HepG2 (cell line): Measurements from ENCODE around the gene IRF2. TPM values are rescaled to one million over a fixed set of nuclear protein-coding genes. Genes with fewer than 3 reads are reported as not detected.

Experiments used
- ARID2 ChIP-seq: sonication (generic); formaldehyde crosslinking; IDR thresholded peaks from 2 replicates; pipeline ENCODE4 v1.8.1; 2022; ENCODE audit warnings: mild to moderate bottlenecking, missing genetic modification reagents, borderline replicate concordance
- ATF7 ChIP-seq, 2 experiments: fragments of 450-650 bp in 1 of 2; sonication (generic) in 1 of 2; formaldehyde crosslinking in 1 of 2; IDR thresholded peaks; 2 replicates each; pipeline versions ENCODE4 v1.4.0 to v1.6.1; 2016 to 2020; ENCODE audit warnings: antibody characterized with exemption in 1 of 2, mild to moderate bottlenecking in 1 of 2, missing genetic modification reagents in 1 of 2
- CAMTA2 ChIP-seq: sonication (generic); formaldehyde crosslinking; IDR thresholded peaks from 2 replicates; pipeline ENCODE4 v1.4.0; 2020; ENCODE audit warnings: mild to moderate bottlenecking, missing genetic modification reagents, borderline replicate concordance
- DNMT1 ChIP-seq: sonication (generic); formaldehyde crosslinking; IDR thresholded peaks from 2 replicates; pipeline ENCODE4 v1.5.1; 2020; ENCODE audit warnings: mild to moderate bottlenecking, missing genetic modification reagents
- IKZF1 ChIP-seq: fragments of 450-650 bp; IDR thresholded peaks from 2 replicates; pipeline ENCODE4 v1.7.1; 2016
- MAZ ChIP-seq, 2 experiments: sonication (generic) in 1 of 2; formaldehyde crosslinking in 1 of 2; IDR thresholded peaks; 2 replicates each; pipeline versions ENCODE4 v1.5.0 to v1.6.1; 2012 to 2020; ENCODE audit warnings: low read depth in 2 of 2, mild to moderate bottlenecking in 2 of 2, borderline replicate concordance in 1 of 2, improper control_type of control experiment in 1 of 2, low read length in 1 of 2, missing genetic modification reagents in 1 of 2, moderate library complexity in 1 of 2
- MXI1 ChIP-seq: IDR thresholded peaks from 3 replicates; pipeline ENCODE4 v1.6.1; 2012; ENCODE audit warnings: low read depth, low read length, inconsistent platforms, borderline replicate concordance
- PHF20 ChIP-seq: sonication (generic); formaldehyde crosslinking; IDR thresholded peaks from 2 replicates; pipeline ENCODE4 v1.5.0; 2020; ENCODE audit warnings: mild to moderate bottlenecking, missing genetic modification reagents
- POLR2AphosphoS5 ChIP-seq: IDR thresholded peaks from 2 replicates; pipeline ENCODE4 v1.6.1; 2012; ENCODE audit warnings: low read depth, low read length
- PRMT3 ChIP-seq: sonication (generic); formaldehyde crosslinking; IDR thresholded peaks from 2 replicates; pipeline ENCODE4 v1.8.1; 2022; ENCODE audit warnings: low read depth, mild to moderate bottlenecking, moderate library complexity, missing genetic modification reagents, borderline replicate concordance
- RFX1 ChIP-seq: fragments of 450-650 bp; IDR thresholded peaks from 2 replicates; pipeline ENCODE4 v1.6.1; 2017
- SRSF4 ChIP-seq: fragments of 200-400 bp; formaldehyde crosslinking; IDR thresholded peaks from one replicate; pipeline ENCODE4 v1.6.1; 2018; ENCODE audit warnings: mild to moderate bottlenecking, low read depth, low read length, moderate library complexity; ENCODE audit not compliant: poor library complexity, severe bottlenecking
- ZFP41 ChIP-seq: sonication (generic); formaldehyde crosslinking; IDR thresholded peaks from 2 replicates; pipeline ENCODE4 v1.4.0; 2020; ENCODE audit warnings: mild to moderate bottlenecking, missing genetic modification reagents, borderline replicate concordance
- ZFP90 ChIP-seq: sonication (generic); formaldehyde crosslinking; IDR thresholded peaks from 2 replicates; pipeline ENCODE4 v1.8.0; 2022; ENCODE audit warnings: missing genetic modification reagents, mild to moderate bottlenecking, inconsistent platforms, borderline replicate concordance
- ZNF205 ChIP-seq: IDR thresholded peaks from 2 replicates; pipeline ENCODE4 v1.6.1; 2018; ENCODE audit warnings: missing biosample characterization, missing genetic modification reagents
- ZNF230 ChIP-seq: sonication (generic); formaldehyde crosslinking; IDR thresholded peaks from 2 replicates; pipeline ENCODE4 v1.4.0; 2020; ENCODE audit warnings: mild to moderate bottlenecking, missing genetic modification reagents
- ZNF24 ChIP-seq: fragments of 450-650 bp; IDR thresholded peaks from 2 replicates; pipeline ENCODE4 v1.6.1; 2017; ENCODE audit warnings: antibody characterized with exemption, mild to moderate bottlenecking
- ZNF644 ChIP-seq: IDR thresholded peaks from 2 replicates; pipeline ENCODE4 v1.6.1; 2016; ENCODE audit warnings: low read depth
- ZNF678 ChIP-seq: sonication (generic); formaldehyde crosslinking; IDR thresholded peaks from 2 replicates; pipeline ENCODE4 v1.4.0; 2020; ENCODE audit warnings: mild to moderate bottlenecking, missing genetic modification reagents
- ZNF772 ChIP-seq: sonication (generic); formaldehyde crosslinking; IDR thresholded peaks from 2 replicates; pipeline ENCODE4 v1.5.0; 2020; ENCODE audit warnings: mild to moderate bottlenecking, missing genetic modification reagents
- polyA plus RNA-seq, 8 experiments: library from polyadenylated mRNA; depleted of rRNA in 3 of 8; stranded (reverse) in 7 of 8; unstranded in 1 of 8; fragments of >200 nt; fragmentation: Illumina TruSeq in 4 of 8; extraction: Trizol in 4 of 8; gene quantifications; 2 replicates each; pipeline versions ENCODE4 v1.2.1 to v1.2.3, GENCODE V29; 2011 to 2016; ENCODE audit warnings: low read depth in 4 of 8, missing spikeins in 1 of 8, mixed read lengths in 1 of 8; ENCODE audit not compliant: insufficient read depth in 1 of 8
- total RNA-seq, 5 experiments: library from RNA; depleted of rRNA; stranded (reverse); fragments of >200 nt; fragmentation: Illumina TruSeq; extraction: Trizol; gene quantifications; 2 replicates each; pipeline ENCODE4 v1.2.3, GENCODE V29; 2016; ENCODE audit warnings: low read depth in 1 of 5
- TF ChIP-seq, protein P1 (sequence below): sonication (generic); formaldehyde crosslinking; IDR thresholded peaks from 2 replicates; pipeline ENCODE4 v1.5.1; 2020; ENCODE audit warnings: missing genetic modification reagents, mild to moderate bottlenecking, borderline replicate concordance
- TF ChIP-seq, protein P2 (sequence below): sonication (generic); formaldehyde crosslinking; IDR thresholded peaks from 2 replicates; pipeline ENCODE4 v1.4.0; 2020; ENCODE audit warnings: missing genetic modification reagents
- TF ChIP-seq, protein P3 (sequence below): IDR thresholded peaks from 2 replicates; pipeline ENCODE4 v1.6.1; 2016; ENCODE audit warnings: mild to moderate bottlenecking

The IRF2 gene
- total and polyA plus RNA-seq, 2 of the 13 experiments (the other 11 are each of a cell fraction or from before 2014, with no cell fraction given): 15.5 to 28.8 TPM

GRCh38 chr4:184348311-184349233, 125.8 kb downstream of the IRF2 start (continued):
- TF ChIP-seq PHF20 (no peak), POLR2AphosphoS5 (peak; percentile 86), ZFP41 (CRISPR knock-in tag) (no peak), ZNF644 (CRISPR knock-in tag) (peak; percentile 93), SRSF4 (no peak), PRMT3 (CRISPR knock-in tag) (peak; percentile 28; the same call in 1 of the 2 replicates), ZNF24 (peak; percentile 51; the same call in 1 of the 2 replicates), ARID2 (no peak; the same call in 1 of the 2 replicates), ZNF205 (CRISPR knock-in tag) (peak; percentile 64; the same call in 1 of the 2 replicates), ATF7 (IDR thresholded peaks at IDR 0.05) (0 out of 2 replicates have a peak, but pooled peaks have one; percentile 10), ATF7 (CRISPR knock-in tag; IDR thresholded peaks at IDR 0.05) (no peak), RFX1 (no peak), IKZF1 (no peak), MAZ (IDR thresholded peaks at IDR 0.05; ENCODE audit: borderline replicate concordance, low read depth, low read length) (peak; percentile 42; the same call in 1 of the 2 replicates), MAZ (CRISPR knock-in tag; IDR thresholded peaks at IDR 0.05; ENCODE audit: low read depth) (peak; percentile 51; the same call in 1 of the 2 replicates), CAMTA2 (no peak), ZNF230 (CRISPR knock-in tag) (no peak), ZNF678 (CRISPR knock-in tag) (no peak), ZFP90 (no peak), MXI1 (peak; percentile 37; the same call in 1 of the 3 replicates), ZNF772 (peak; percentile 87), DNMT1 (no peak)
- TF ChIP-seq, protein P1, sequence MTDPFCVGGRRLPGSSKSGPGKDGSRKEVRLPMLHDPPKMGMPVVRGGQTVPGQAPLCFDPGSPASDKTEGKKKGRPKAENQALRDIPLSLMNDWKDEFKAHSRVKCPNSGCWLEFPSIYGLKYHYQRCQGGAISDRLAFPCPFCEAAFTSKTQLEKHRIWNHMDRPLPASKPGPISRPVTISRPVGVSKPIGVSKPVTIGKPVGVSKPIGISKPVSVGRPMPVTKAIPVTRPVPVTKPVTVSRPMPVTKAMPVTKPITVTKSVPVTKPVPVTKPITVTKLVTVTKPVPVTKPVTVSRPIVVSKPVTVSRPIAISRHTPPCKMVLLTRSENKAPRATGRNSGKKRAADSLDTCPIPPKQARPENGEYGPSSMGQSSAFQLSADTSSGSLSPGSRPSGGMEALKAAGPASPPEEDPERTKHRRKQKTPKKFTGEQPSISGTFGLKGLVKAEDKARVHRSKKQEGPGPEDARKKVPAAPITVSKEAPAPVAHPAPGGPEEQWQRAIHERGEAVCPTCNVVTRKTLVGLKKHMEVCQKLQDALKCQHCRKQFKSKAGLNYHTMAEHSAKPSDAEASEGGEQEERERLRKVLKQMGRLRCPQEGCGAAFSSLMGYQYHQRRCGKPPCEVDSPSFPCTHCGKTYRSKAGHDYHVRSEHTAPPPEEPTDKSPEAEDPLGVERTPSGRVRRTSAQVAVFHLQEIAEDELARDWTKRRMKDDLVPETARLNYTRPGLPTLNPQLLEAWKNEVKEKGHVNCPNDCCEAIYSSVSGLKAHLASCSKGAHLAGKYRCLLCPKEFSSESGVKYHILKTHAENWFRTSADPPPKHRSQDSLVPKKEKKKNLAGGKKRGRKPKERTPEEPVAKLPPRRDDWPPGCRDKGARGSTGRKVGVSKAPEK: no peak
- TF ChIP-seq, protein P2, sequence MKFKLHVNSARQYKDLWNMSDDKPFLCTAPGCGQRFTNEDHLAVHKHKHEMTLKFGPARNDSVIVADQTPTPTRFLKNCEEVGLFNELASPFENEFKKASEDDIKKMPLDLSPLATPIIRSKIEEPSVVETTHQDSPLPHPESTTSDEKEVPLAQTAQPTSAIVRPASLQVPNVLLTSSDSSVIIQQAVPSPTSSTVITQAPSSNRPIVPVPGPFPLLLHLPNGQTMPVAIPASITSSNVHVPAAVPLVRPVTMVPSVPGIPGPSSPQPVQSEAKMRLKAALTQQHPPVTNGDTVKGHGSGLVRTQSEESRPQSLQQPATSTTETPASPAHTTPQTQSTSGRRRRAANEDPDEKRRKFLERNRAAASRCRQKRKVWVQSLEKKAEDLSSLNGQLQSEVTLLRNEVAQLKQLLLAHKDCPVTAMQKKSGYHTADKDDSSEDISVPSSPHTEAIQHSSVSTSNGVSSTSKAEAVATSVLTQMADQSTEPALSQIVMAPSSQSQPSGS: peak; percentile 52; the same call in 1 of the 2 replicates
- TF ChIP-seq, protein P3, sequence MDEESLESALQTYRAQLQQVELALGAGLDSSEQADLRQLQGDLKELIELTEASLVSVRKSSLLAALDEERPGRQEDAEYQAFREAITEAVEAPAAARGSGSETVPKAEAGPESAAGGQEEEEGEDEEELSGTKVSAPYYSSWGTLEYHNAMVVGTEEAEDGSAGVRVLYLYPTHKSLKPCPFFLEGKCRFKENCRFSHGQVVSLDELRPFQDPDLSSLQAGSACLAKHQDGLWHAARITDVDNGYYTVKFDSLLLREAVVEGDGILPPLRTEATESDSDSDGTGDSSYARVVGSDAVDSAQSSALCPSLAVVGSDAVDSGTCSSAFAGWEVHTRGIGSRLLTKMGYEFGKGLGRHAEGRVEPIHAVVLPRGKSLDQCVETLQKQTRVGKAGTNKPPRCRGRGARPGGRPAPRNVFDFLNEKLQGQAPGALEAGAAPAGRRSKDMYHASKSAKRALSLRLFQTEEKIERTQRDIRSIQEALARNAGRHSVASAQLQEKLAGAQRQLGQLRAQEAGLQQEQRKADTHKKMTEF (CRISPR knock-in tag): peak; percentile 86
